SW 1271 (cell line): Measurements from ENCODE around the gene SHROOM2.

Experiments
- DNase-seq, 2 experiments: peaks; one replicate each; lab custom pipeline; 2025; lab: John Stamatoyannopoulos, UW

The SHROOM2 gene

GRCh38 chrX:9943420-9943819 is 157.2 kb downstream of the SHROOM2 start:
- DNase-seq, result no peak

GRCh38 chrX:9947131-9947794 is 161.0 kb downstream of the SHROOM2 start:
- DNase-seq, result no peak

GRCh38 chrX:9948406-9948805 is 162.2 kb downstream of the SHROOM2 start:
- DNase-seq, result no peak

GRCh38 chrX:9952300-9952699 is 166.1 kb downstream of the SHROOM2 start:
- DNase-seq, result no peak

GRCh38 chrX:9953396-9953795 is 167.2 kb downstream of the SHROOM2 start:
- DNase-seq, result no peak

- no peak for DNase-seq
These were observed 169.3 kb downstream of the SHROOM2 start for GRCh38 chrX:9955506-9955905.

- DNase-seq, result no peak
These were observed 171.5 kb downstream of the SHROOM2 start for GRCh38 chrX:9957743-9958142.

- no peak for DNase-seq
These were observed 172.0 kb downstream of the SHROOM2 start for GRCh38 chrX:9958183-9958582.

GRCh38 chrX:9961750-9962149 is 175.5 kb downstream of the SHROOM2 start:
- DNase-seq, result no peak

GRCh38 chrX:9966775-9967408 is 180.7 kb downstream of the SHROOM2 start, which contains the start of gene CLDN34:
Gene CLDN34, plus strand, starts transcription at chrX:9967358. Its CDS starts 0 bp downstream, at chrX:9967358.
- DNase-seq, result no peak

GRCh38 chrX:9977635-9978034 is 191.4 kb downstream of the SHROOM2 start:
- DNase-seq, result no peak

- DNase-seq, result no peak
These were observed 194.2 kb downstream of the SHROOM2 start for GRCh38 chrX:9980401-9980800.

- DNase-seq, result no peak
These were observed 194.7 kb downstream of the SHROOM2 start for GRCh38 chrX:9980927-9981326.

GRCh38 chrX:9983441-9983840 is 197.2 kb downstream of the SHROOM2 start:
- DNase-seq, result no peak

- DNase-seq, result no peak
These were observed 197.6 kb downstream of the SHROOM2 start for GRCh38 chrX:9983846-9984245.

- peak in 1 of 2 experiments; percentile 1 for DNase-seq
These were observed 202.5 kb downstream of the SHROOM2 start for GRCh38 chrX:9988762-9989161.

GRCh38 chrX:9992061-9992460 is 205.8 kb downstream of the SHROOM2 start:
- no peak for DNase-seq

- DNase-seq, result no peak
These were observed 206.5 kb downstream of the SHROOM2 start for GRCh38 chrX:9992724-9993123.

- no peak for DNase-seq
These were observed 209.7 kb downstream of the SHROOM2 start for GRCh38 chrX:9995855-9996339.

GRCh38 chrX:9997041-9997440 is 210.8 kb downstream of the SHROOM2 start:
- DNase-seq, result no peak

- no peak for DNase-seq
These were observed 211.3 kb downstream of the SHROOM2 start for GRCh38 chrX:9997524-9997923.
